OCI-M1 (cell line): ENCODE data around the gene GALNT14.
"Not testable (repeated sequence)": the region's sequence is repeated elsewhere in the genome, so short reads cannot be mapped to it uniquely, and the experiment has no call there.

Experiments used
- DNase-seq: peaks from one replicate; lab custom pipeline; 2025; lab: John Stamatoyannopoulos, UW

GALNT14 gene, protein sequence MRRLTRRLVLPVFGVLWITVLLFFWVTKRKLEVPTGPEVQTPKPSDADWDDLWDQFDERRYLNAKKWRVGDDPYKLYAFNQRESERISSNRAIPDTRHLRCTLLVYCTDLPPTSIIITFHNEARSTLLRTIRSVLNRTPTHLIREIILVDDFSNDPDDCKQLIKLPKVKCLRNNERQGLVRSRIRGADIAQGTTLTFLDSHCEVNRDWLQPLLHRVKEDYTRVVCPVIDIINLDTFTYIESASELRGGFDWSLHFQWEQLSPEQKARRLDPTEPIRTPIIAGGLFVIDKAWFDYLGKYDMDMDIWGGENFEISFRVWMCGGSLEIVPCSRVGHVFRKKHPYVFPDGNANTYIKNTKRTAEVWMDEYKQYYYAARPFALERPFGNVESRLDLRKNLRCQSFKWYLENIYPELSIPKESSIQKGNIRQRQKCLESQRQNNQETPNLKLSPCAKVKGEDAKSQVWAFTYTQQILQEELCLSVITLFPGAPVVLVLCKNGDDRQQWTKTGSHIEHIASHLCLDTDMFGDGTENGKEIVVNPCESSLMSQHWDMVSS

DNA sequence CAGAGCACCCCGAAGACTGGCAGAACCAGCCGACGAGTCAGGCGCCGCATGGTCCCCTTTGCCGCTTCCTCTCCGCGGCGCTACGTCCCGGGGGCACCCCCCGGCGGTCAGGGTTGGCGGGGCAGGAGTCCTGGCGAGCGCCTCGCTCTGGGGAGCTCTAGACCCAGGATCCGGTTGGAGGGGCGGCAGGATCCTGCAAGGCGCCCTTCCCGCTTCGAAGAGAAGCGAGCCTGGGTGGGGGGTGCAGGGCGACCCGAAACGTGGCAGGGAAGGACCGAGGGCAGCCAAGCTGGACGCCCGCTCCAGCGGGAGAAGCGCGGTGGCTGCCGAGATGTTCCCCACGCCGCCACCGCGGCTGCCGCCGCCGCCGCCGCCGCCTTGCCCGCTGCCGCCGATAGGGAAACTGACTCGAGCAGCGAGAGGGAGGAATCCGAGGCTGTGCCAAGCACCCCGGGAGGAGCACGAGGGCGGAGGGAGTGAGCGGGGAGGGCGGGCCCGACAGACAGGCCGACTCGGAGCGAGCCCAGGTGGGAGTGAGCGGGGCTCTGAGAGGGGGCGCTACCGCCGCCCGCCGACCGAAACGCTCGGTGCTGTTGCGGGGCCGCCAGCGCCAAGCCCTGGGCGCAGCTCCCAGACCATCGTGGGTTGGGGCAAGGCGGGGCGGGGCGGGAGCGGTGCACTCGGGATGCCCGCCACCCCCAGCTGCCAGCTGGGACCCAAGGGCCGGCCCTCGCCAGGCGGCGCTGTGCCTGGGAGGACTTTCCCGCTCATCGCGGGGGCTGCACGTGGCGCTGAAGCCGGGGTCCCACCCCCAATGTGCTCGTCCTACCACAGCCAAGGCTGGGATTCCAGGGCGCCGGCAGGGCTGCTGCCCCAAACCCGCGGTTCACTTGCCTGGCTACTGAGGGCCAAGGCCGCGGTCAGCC is at the start of gene GALNT14:
Gene GALNT14, minus strand, starts transcription at position 404 of the 926 bp plus-strand sequence. Its CDS starts 354 bp downstream, at position 50.
- no peak for DNase-seq

DNA sequence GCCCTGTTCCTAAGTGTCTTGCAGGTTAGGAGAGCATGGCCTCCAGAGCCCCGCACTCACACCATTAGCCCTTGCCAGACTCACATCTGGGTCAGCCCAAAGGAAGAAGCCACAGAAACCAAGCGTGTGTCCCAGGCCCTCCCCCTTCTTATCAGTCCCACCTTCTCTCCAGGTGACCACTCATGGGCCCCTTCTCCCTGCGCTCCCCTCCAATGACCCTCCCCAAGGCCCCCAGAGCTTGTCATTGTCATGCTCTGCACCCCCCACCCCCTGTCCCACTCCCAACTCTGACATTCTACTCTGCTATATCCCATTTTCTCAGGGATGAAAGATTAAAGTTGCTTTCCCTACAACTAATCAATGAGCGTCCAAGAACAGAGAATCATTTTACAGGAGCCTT is 48.9 kb upstream of the GALNT14 start:
- no peak for DNase-seq

DNA sequence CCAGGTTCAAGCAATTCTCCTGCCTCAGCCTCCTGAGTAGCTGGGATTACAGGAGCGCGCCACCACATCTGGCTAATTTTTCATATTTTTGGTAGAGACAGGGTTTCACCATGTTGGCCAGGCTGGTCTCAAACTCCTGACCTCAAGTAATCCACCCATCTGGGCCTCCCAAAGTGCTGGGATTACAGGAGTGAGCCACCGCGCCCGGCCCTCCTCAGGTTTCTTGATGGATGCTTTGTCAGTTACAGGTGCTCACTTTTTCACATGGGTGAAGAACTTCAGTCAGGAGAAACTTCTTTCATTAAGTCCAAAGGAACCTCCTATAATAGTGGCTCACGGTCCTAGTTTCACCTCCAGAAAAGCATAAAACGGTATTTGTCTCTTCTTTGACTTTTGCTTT is 45.7 kb upstream of the GALNT14 start:
- not testable (repeated sequence) for DNase-seq

DNA sequence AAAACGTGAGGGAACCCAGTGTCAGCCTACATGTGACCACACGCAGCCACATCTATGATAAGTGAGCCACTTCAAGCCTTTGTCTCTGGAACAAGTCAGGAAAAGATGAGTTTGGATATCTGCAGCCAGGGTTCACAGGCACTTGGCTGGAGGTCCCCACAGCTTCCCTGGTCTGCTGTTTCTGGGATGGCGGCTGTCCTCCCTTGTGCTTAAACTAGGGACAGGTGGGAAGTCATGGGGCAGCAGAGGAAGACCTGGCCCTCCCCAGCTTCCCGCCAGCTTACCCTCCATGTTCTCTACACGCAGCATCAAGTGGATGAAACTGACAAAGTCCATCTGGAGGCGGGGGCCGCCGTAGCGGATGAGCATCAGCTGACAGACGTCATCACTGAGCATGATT is 38.5 kb upstream of the GALNT14 start:
- no peak for DNase-seq

DNA sequence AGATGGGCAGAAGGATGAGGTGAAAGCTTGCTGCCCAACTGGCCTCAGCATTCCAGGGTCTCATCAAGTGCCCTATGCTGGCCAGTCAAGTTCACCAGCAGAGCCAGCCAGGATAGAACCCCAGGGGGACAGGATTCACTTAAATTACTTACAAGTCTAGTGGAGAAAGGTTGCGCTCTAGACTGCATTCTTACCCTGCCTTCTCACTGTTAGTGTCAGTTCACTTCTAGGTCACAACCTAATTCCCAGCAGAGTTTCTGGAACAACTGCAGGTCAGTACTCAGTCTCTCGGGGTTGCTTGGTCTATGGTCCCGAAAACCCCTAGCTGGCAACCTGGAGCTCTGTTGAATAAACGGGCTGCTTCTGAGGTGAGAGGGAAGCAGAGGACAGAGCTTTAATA is 32.9 kb upstream of the GALNT14 start:
- DNase-seq, result no peak

DNA sequence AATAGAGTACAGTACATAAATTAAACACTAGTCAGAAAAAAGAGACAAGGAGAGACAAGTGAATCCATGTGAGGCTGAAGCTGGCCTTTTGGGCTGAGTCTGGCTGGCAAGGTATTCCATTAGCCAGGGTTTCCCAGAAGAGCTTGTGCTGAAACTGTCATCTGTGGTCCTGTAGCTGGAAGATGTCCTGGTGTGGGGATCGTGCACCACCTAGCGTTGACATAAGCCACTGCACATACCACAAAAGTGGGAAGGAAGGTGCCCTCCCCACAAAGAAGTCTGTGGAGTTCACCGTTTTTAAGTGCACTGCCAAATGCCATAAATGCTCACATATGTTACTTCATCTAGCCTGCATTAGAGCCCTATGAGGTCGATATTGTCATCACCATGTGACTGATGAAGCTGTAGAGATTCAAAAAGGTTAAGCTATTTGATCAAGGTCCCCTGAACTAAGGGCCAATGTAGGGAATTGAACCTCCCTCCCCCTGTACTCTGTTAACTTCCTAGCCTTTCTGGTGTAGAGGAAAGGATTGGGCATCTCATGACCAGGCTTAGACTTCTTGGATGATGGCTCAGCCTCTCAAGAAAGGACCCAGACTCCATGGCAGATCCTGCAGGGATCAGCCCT is 31.9 kb upstream of the GALNT14 start:
- peak; percentile 63 for DNase-seq

DNA sequence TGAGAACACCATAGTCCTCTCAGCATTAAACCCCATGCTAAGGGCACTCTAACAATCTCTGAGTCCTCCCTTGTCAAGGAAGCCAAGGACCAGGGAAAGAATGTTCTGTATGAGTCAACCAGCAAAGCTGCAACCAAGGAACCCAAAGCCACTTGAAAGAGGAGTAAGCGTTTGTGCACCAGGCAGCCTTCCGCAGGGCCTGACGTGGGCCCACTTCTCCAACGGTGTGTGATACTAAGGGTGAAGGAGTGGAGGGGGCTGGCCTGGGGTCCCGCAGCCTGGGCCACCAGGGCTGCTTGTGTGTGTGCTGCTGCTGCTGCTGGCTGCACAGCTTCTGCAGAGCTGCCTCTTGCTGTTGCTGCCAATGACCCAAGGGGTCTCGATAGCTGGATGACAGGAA is 30.1 kb upstream of the GALNT14 start:
- DNase-seq, result no peak

DNA sequence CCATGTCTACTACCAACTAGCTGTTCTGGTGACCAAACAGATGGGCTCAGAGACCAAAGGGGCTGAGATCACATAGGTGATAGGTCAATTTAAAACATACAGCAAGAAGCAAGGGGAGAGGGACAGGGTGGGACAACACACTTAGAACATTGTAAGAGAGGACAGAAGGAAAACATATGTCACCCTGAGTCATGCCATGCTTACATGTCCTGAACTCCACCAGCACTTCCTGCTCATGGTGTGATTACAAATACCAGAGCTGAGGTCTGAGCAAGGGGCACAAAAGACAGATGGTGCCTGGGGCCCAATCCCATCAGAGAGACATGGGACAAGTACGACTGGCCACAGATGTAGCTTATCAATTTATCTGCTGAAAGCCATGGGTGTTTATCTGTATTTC is 28.7 kb upstream of the GALNT14 start:
- no peak for DNase-seq

DNA sequence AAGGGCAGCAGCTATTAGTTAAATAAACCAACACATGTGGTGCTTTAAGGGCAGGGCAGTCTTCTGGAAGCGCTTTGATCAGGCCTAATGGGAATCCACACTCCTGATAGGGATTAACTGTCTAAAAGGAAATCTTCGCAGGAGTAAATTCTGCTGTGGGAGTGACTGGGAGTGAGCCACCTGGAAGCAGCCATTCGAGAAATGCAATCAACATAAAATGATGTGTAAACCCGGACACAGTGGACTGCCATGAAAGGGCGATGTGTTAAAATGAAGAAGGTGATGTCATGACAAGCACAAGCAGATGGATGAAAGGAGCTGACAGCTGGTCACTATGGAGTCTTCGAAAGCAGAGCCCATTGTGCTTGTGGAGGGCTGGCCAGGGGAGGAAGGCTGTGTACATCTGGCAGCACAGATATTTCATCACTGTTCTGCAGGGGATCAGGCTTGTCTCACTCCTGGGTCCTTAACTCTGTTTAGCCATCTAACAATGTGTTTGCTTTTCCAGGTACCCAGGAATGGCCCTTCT is 24.8 kb upstream of the GALNT14 start:
- no peak for DNase-seq

DNA sequence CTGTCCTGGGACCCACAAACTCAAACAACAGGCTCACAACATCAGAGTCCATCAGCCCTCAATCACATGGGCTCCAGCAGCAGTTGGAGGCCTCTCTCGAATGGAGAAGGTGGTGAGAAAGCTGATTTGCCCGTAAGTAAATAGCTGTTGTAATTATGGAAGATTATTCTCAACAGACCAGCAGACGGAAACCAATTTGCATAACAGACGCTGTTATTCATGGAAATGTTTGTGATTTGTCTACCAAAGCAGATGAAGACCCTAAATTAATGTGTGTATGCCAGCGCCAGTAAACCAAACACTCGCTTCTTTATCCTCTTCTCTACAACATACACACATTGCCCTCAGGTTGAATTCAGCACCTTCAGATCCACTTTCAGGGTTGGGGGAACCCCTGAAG is 23.4 kb upstream of the GALNT14 start:
- DNase-seq, result no peak

DNA sequence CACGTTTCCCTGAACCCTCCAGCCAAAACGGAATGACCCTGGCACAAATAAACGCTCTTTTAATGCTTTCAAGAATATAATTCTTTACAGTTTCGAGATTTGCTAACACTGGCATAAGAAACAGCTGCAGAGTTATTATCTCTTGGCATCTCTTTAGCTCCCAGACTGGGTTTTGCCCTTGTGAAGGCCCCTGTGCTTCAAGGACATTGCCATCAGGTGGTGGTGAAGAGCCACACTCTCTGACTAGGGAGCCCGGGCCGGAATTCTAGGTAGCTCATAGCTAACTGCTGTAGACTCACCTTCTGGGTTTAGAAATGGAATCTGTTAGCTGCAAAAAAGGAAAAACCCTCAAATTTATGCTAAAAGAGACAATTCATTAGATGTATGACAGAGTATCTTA is 13.3 kb upstream of the GALNT14 start:
- no peak for DNase-seq

DNA sequence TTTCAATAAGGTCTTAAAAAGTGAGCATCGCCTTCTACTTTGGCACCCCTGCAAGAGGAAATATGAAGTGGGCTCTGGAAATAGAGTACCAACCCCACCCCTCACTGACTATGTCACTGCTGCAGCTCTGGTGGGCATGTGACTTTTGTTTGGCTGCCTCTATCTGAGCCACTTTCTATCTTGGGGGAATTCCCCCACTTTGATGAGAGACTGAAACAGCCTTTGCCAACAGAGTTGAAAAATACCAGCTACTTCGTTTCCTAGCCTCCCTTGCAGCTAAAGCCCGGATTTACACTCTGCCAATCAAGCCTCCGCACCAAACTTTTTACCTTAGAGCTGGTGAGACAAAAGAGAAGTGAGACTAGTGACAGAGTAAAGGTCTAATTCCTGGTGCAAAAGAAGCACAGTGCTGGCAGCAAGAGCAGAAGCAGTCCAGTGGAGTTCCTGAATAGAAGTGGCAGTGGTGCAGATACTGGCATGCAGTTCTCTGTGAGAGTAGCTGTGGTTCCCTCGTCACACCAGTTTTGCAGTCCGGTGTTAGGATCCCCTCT is 12.0 kb upstream of the GALNT14 start:
- no peak for DNase-seq

DNA sequence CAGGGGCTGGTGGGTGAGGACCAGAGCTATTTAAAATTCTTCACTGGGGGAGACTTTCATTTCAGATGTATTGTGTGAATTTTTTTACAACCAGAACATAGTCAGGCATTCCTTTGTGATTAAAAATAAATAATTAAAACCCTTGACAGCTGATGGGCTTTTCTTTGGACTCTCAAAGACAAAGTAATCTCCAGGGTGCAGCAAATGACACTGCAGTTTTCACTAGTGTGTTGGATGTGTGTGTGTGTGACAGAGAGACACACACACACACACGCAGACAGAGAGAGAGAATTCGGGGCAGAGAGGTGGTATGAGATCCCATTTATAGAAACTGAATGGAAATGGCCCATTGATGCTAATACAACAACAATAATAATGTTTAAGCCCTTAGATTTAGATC is 10.3 kb upstream of the GALNT14 start:
- no peak for DNase-seq

DNA sequence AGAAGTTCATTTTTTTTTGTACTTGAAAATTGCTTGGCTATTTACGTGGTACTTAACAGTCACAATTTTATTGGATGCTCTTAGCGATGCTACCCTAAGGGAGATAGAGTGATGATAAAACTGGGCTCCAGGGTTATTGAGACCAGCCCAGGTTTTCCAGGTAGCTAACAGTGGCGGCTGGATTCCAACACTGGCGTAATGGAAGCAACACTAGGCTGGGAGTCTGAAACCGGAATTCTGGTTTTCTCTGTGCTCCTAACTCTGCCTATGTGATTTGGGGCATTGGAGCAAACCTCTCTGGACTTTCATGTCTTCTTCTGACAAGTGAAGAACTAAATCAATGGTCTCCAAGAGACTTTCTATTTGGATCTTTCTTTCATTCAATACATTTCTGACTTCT is 9.4 kb upstream of the GALNT14 start:
- DNase-seq, result no peak

DNA sequence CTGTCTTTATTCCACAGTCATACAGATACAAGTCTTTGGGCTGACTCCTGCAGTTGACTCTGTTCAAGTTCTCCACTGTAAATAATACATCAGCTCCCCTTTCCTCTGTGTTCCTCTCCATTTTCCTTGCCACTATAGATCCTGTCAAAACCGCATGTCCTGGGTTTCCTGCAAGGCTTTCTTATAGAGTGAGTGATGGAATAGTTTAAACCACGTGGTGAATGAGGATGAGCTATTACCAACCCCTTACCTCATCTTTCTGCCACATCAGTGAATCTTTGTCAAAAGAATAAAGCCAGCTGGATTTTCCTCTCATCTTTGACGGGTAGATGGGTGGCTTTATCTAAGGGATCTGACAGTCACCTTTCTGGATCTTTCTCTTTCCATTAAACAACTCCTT is 3.9 kb upstream of the GALNT14 start:
- DNase-seq, result no peak

DNA sequence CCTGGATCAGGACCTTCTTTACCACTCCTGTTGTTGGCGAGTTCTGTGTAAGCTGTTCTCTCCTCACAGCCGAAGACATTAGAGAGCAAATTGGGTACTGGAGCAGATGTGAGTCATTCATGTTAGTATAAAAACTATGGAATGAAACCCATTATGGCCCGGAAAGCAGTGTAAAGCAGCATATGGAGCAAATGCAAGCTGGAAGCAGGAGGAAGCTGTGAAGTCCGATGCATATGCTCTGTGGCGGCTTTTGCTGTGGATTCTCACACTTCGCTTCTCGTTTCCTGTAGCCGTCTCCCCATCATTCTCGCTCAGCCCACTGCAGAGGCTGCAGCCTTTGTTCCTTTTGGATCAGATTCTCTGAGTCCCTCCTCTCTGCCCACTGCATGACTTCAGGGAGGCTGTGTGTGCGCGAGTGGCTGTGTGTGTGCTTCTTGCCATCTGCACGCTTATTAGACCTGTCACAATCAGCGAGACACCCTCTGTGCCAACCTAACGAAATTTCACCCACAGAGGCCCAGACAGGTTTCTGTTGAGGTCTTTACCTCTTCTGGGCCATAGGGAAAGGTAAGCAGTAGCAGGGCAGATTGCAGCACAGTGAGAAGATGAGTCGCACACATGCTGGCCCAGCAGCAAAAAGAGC is 3.3 kb upstream of the GALNT14 start:
- DNase-seq, result no peak

DNA sequence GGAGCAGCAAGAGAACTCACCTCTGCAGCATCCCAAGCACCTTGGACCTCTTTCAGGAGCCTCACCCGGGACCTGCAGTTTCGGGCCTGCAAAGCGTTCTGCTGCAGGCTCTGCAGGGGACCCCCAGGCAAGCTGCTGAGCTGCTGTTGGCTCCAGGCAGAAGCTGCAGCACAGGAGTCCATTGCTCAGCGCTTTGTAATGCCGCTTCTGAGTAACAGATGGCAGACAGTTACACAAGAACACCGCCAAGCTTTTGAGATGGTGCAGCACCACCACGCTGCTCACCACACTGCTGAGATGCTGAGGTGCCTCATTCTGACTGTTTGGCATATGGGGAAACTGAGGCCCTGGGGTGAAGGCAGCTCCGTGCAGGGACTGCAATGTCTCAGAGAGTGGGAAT is 1.9 kb upstream of the GALNT14 start:
- no peak for DNase-seq

DNA sequence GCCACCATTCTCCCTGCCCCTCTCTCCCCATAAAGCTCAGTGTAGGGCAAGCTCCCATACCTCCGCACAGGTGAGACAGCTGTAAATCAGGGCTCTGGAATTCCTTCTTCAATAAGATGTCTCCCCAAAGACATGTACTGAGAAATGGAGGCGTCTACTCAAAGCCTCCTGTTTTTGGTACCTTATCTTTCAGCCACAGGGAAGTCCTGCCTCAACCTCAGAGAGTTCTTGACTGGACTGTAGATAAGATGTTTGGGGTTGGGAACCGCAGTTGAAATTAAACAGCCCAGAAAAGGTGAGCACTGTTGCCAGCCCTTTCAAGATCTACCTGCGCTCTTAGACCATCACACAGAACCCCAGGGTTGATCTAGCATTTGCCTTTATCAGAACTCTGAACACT is 1.4 kb upstream of the GALNT14 start:
- DNase-seq, result no peak

DNA sequence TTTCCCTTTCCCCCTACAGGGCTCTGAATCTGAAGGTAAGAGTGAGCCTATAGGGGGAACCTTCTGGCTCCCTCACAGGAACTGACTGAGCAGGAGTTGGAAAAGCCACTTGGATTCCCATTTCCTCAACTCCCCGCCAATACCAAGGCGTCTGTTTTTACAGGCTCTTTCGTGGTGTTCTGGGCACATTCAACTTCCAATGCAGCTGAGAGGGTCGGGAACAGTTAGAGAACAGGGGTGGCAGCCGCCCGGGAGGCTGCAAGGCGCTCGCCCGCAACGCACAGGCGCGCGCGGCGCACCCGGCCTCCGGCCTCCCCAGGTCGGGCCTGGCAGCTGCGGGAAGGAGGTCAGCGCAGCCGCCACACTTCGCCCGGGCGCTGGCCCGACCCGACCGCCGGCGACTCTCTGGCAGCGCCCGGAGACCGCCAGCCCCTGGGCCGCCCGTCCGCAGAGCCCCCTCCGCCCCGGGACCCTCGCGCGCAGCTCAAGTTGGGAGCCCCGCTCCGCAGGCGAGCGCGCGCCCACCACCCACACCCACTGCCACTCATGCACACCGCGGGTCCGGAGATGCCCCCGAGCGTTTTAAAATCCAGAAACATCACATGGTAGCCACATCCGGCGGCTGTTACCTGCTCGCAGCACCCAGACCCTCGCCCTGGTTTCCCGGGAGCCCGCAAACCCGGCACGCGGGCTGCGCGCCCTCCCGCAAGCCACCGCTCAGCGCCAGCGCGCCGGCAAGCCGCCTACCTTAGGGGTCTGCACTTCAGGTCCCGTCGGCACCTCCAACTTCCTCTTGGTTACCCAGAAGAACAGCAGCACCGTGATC is 816 bp downstream of the GALNT14 start:
- DNase-seq, result no peak

DNA sequence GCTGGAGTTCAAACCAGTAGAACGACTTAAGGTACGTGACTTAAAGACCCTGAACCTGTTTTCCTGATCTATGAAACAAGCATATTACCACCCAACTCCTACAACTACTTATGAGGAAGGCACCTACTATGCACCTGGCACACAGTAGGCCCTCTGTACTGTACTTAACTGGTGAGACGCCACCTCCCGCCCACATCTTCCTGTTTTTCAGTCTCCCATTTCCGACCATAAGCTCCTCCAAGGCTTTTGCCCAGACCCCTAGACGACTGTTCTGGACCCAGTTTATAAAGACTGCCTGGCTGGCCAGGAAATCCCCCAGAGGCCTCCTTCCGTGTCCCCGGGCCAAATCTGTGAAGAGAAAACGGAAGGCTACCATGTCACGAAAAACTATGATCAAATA is 1.5 kb downstream of the GALNT14 start:
- DNase-seq, result no peak
